Cerebellar nuclear complex (tissue), 1 donor: ENCODE data around the gene RALA.
"Not testable (repeated sequence)": the region's sequence is repeated elsewhere in the genome, so short reads cannot be mapped to it uniquely, and the experiment has no call there.

Experiments used
- DNase-seq, 2 experiments: peaks; one replicate each; lab custom pipeline; 2025; lab: John Stamatoyannopoulos, UW

Gene RALA

GRCh38 chr7:39683216-39683845, 60.0 kb downstream of the RALA start:
- no peak for DNase-seq

- DNase-seq: no peak
Measured at GRCh38 chr7:39686261-39686924, 63.0 kb downstream of the RALA start.

- DNase-seq: no peak
Measured at GRCh38 chr7:39688611-39689480, 65.5 kb downstream of the RALA start.

- no peak for DNase-seq
Measured at GRCh38 chr7:39691821-39692220, 68.4 kb downstream of the RALA start.

GRCh38 chr7:39693086-39693485, 69.7 kb downstream of the RALA start:
- not testable (repeated sequence) for DNase-seq

DNA sequence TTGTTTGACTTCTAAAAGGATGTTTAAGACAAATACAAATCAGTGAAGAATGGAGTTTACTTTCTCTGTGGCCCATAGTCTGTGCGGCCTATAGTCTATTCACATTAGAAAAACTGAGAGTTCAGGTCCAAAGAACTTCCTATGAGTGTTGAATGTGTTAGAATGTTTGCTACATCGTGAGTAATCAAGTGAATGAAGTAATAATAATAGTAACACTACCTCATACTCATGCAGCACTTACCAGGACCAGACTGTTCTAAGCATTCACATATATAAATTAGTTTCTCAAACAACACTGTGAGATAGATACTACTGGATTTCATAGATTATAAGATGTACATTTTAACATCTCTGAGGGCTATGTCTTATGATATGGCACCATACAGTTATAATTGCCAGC, 70.4 kb downstream of the RALA start:
- no peak for DNase-seq

- no peak for DNase-seq
Measured at GRCh38 chr7:39695852-39696586, 72.6 kb downstream of the RALA start.

- DNase-seq: no peak
Measured at GRCh38 chr7:39696631-39697030, 73.3 kb downstream of the RALA start.

DNA sequence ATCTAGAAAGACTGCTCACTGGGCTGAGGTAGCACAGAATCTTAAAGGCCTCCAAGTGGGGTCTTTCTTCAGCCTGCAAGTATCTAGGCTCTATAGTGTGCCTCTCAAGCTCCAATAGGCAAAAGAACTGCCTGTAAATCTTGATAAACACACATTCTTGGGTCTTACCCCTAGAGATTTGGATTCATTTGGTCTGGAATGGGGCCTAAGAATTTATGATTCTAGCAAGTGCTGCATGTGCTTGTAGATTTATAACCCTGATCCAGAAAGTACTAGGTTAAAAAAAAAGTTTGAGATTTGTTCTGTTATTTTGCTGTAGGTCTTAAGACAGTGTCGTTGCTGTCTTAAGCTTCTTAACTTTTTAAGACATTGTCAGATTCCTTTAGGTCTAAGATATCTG, 74.1 kb downstream of the RALA start:
- no peak for DNase-seq

GRCh38 chr7:39700165-39700564, 76.8 kb downstream of the RALA start:
- DNase-seq: no peak

DNA sequence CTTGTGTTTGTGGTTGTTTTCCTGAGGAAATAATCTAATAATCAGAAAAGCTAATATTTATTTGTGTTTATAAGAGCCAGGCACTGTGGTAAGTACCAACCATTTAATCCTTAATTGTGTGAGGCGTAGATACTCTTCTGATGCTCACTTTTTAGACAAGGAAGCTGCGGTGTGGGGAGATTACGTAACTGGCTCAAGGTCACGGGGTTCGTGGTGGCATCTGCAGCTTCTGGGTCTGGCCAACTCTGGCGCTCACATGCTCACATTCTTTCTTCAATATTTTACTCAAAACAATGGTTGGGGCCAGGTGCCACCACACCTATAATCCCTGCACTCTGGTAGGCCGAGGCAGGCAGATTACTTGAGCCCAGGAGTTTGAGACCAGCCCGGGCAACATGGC, 77.6 kb downstream of the RALA start:
- DNase-seq: no peak

DNA sequence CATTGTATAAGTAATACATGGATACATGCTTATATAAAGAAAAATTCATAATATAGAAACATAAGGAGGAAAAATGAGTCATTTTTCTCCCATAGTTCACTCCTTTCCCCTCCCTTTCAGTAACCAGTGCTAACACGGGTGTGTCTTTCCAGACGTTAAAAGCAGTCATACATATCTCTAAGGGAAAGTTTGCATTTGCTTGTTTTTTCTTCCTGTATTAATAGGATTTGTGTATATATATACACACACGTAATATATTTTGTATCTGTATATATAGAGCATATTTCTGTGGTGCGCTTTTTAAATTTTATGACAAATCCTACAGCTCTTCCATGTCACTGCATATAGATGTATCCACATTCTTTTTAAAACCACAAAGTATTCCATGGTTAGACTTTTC, 78.8 kb downstream of the RALA start:
- DNase-seq: no peak

DNA sequence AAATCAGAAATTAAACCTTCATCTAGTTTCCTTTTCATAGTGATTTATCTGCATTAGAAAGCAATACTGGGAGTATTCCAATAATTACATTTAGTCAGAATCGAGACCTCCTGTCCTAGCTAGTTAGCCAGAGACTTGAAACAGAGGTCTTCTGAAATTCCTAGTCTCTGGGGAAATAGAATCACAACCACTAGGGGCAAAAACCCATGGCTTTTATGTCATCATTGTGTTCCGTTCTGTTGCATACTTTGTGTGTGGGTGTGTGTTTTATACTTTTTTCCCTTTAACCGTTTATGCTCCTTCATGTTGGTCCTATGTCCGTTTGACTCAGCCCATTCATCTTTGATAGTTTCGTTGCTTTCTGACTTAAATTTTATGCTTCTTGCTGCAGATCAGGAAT, 79.8 kb downstream of the RALA start:
- no peak for DNase-seq

- DNase-seq: no peak
Measured at GRCh38 chr7:39709029-39709428, 85.7 kb downstream of the RALA start.

- DNase-seq: no peak
Measured at GRCh38 chr7:39709768-39710311, 86.5 kb downstream of the RALA start.

DNA sequence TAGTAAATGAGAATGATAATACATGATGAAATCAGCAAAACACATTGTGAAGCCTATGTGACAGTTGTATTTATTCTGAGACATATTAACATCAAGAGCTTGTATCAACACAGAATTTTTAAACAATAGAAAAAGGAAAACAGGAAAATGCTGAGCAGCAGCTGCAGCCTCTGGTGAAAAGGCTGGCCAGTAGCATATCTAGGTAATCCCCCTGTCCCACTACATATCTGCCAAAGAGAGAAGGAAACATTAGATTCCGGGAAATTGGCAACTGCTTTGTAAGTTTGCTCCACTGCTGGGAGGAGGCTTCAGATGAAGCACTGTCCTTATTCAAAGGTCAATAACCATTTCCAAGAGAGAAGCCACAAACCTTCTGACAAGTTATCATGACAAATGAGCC, 89.4 kb downstream of the RALA start:
- no peak for DNase-seq

DNA sequence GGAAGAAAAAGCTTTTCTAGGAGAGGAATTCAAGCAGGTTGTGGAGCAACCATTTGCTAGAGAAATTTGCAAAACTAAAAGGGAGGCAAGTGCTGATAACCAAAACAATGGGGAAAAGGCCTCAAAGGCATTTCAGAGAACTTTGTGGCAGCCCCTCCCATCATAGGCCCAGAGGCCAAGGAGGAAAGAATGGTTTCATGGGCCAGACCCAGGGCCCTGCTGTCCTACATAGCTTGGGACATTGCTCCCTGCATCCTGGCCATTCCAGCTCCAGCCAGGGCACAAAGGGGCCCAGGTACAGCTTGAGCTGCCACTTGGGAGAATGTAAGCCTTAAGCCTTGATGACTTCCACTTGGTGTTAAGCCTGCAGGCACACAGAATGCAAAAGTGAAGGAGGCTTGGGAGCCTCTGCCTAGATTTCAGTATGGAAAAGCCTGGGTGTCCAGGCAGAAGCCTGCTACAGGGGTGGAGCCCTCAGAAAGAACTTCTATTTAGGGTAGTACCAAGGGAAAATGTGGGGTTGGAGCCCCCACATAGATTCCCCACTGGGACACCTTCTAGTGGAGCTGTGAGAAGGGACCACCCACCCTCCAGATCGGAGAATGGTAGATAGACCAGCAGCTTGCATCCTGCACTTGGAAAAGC, 91.2 kb downstream of the RALA start:
- DNase-seq: no peak

DNA sequence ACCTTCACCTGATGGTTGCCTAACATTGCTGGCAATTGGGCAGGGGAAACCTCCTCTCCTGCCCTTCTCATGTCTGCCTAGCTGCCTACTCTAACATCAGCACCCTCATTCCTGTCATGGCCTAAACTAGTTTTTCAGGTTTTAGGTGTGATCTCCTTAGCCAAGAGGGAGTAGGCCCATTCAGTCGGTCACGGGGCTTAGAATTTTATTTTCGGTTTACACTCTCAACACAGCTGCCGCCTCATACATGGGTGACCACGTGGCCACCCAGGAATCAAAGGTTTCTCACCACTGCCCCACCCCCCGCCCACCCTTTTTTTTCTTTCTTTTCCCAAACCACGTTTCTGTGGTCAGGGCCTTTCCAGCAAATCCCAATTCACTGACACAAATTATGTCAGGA, 97.2 kb downstream of the RALA start:
- DNase-seq: no peak

DNA sequence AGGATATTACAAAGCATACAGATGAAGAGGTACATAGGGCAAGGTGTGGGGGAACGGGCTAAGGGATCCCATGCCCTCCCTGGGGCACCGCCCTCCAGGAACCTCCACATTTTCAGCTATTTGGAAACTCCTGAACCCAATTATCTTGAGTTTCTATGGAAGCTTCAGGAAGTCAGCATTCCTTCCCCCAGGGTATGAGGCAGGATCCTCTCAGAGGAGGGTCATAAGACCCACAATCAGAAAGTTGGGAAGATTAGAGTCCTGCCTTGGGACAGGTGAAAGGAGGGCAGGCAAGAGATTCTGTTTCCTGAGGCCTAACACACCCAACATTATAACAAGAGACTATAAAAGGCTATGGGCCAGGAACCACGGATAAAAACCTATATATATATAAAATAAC, 98.0 kb downstream of the RALA start:
- DNase-seq: no peak

DNA sequence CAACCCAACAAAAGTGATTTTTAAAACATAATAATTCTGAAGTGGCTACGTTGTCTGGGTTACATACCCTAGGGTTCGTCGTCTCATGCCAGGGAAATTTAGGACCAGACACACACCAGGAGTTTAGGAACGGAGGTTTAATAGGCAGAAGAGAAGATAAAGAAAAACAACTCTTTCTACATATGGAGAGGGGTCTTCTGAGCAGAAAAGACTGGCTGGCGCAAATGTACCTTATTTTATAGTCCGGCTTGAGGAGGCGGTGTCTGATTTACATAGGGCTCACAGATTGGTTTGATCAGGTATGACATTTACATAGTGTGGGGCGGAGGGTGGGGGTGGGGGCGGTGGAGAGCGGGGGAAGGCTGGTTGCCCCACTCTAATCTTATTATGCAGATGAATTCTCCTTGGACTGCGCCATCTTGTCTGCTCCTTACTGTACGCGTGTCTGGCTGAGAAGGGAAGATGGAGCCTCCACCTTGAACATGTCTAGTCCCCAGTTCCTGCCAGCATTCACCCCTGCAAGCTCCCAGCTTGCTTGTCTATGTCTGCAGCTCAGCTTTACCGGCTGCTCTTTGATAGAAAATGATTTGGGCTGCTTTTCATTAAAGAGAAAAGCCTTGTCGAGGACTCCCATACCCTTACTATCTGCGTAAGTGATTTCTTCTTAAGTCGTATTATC, 98.7 kb downstream of the RALA start:
- no peak for DNase-seq
